Neural cell (in vitro differentiated cells): ENCODE measurements around the gene LPGAT1. TPM values are rescaled to one million over a fixed set of nuclear protein-coding genes. Genes with fewer than 3 reads are reported as not detected.

Source experiments
- H2AFZ ChIP-seq: fragments of 200-600, 300-800 bp; sonication (generic), shearing (Covaris generic); 2 replicates; pipeline ENCODE4 v1.6.0; 2014; ENCODE audit warnings: low read depth, mild to moderate bottlenecking, antibody characterized with exemption, low read length, moderate library complexity
- H3F3A ChIP-seq: fragments of 200-600 bp; shearing (Covaris generic); 2 replicates; pipeline ENCODE4 v1.6.1; 2016; ENCODE audit warnings: mild to moderate bottlenecking, moderate library complexity, mixed read lengths, antibody characterized with exemption, low read length; ENCODE audit not compliant: insufficient read depth, poor library complexity, severe bottlenecking
- H3K27ac ChIP-seq: fragments of 200-600, 300-800 bp; sonication (generic), shearing (Covaris generic); 2 replicates; pipeline ENCODE4 v1.5.1; 2014; ENCODE audit warnings: mild to moderate bottlenecking, low read length, moderate library complexity
- H3K27me3 ChIP-seq: fragments of 300-800, 200-600 bp; sonication (generic), shearing (Covaris generic); 2 replicates; pipeline ENCODE4 v1.6.0; 2014; ENCODE audit warnings: mild to moderate bottlenecking, low read depth, low read length, moderate library complexity; ENCODE audit not compliant: insufficient read depth
- H3K36me3 ChIP-seq: fragments of 300-800, 200-600 bp; sonication (generic), shearing (Covaris generic); 2 replicates; pipeline ENCODE4 v1.5.1; 2014; ENCODE audit warnings: mild to moderate bottlenecking, antibody characterized with exemption, low read length, moderate library complexity; ENCODE audit not compliant: insufficient read depth
- H3K4me2 ChIP-seq: fragments of 300-800, 200-600 bp; sonication (generic), shearing (Covaris generic); 2 replicates; pipeline ENCODE4 v1.6.0; 2014; ENCODE audit warnings: mild to moderate bottlenecking, low read length
- H3K4me3 ChIP-seq: fragments of 300-800, 200-600 bp; sonication (generic), shearing (Covaris generic); 2 replicates; pipeline ENCODE4 v1.5.1; 2014; ENCODE audit warnings: mild to moderate bottlenecking, low read length, moderate library complexity
- H3K79me2 ChIP-seq: fragments of 200-600 bp; shearing (Covaris generic); replicated peaks from 2 replicates; pipeline ENCODE4 v1.6.0; 2014; ENCODE audit warnings: mild to moderate bottlenecking, low read length, moderate library complexity; ENCODE audit not compliant: insufficient read depth
- H3K9ac ChIP-seq: fragments of 300-800, 200-600 bp; sonication (generic), shearing (Covaris generic); 2 replicates; pipeline ENCODE4 v1.6.1; 2016; ENCODE audit warnings: mild to moderate bottlenecking, low read length, mixed read lengths
- H3K9me2 ChIP-seq: fragments of 200-600 bp; shearing (Covaris generic); 2 replicates; pipeline ENCODE4 v1.6.1; 2016; ENCODE audit warnings: mild to moderate bottlenecking, low read length, mixed read lengths; ENCODE audit not compliant: insufficient read depth
- H3K9me3 ChIP-seq: fragments of 200-600, 300-800 bp; sonication (generic), shearing (Covaris generic); 2 replicates; pipeline ENCODE4 v1.6.1; 2016; ENCODE audit warnings: mild to moderate bottlenecking, mixed run types, low read length, moderate library complexity, mixed read lengths
- H4K20me1 ChIP-seq: fragments of 200-600 bp; shearing (Covaris generic); 2 replicates; pipeline ENCODE4 v1.6.1; 2016; ENCODE audit warnings: mild to moderate bottlenecking, mixed run types; ENCODE audit not compliant: insufficient read depth
- EP300 ChIP-seq: fragments of 450-650 bp; conservative IDR thresholded peaks from 2 replicates; pipeline ENCODE4 v1.6.1; 2014; ENCODE audit warnings: antibody characterized with exemption, mild to moderate bottlenecking, moderate library complexity; ENCODE audit not compliant: poor library complexity, severe bottlenecking
- EZH2 ChIP-seq: fragments of 200-600, 300-800 bp; shearing (Covaris generic), sonication (generic); IDR thresholded peaks from 2 replicates; pipeline ENCODE4 v1.6.1; 2014; ENCODE audit warnings: antibody characterized with exemption, low read length, borderline replicate concordance, mild to moderate bottlenecking; ENCODE audit not compliant: insufficient read depth, poor library complexity, severe bottlenecking
- MXI1 ChIP-seq: fragments of 450-650 bp; conservative IDR thresholded peaks from 2 replicates; pipeline ENCODE4 v1.6.1; 2014; ENCODE audit warnings: antibody characterized with exemption, mild to moderate bottlenecking; ENCODE audit not compliant: poor library complexity, severe bottlenecking
- POLR2AphosphoS5 ChIP-seq: IDR thresholded peaks from 2 replicates; pipeline ENCODE4 v1.6.1; 2012
- RAD21 ChIP-seq: fragments of 450-650 bp; conservative IDR thresholded peaks from 2 replicates; pipeline ENCODE4 v1.6.1; 2014; ENCODE audit warnings: antibody characterized with exemption, mild to moderate bottlenecking, moderate library complexity
- SMC3 ChIP-seq: fragments of 450-650 bp; conservative IDR thresholded peaks from 2 replicates; pipeline ENCODE4 v1.6.1; 2014; ENCODE audit warnings: antibody characterized with exemption, mild to moderate bottlenecking, moderate library complexity; ENCODE audit not compliant: poor library complexity
- TAF1 ChIP-seq: IDR thresholded peaks from 2 replicates; pipeline ENCODE4 v1.6.1; 2012; ENCODE audit warnings: low read depth
- polyA plus RNA-seq: library from polyadenylated mRNA; depleted of rRNA; stranded (reverse); fragments of >200 nt; gene quantifications from 2 replicates; pipeline ENCODE4 v1.2.3, GENCODE V29; 2014
- TF ChIP-seq, protein P1 (sequence below): fragments of 450-650 bp; IDR thresholded peaks from 2 replicates; pipeline ENCODE4 v1.5.1; 2014; ENCODE audit warnings: antibody characterized with exemption, mild to moderate bottlenecking, moderate library complexity; ENCODE audit not compliant: poor library complexity, severe bottlenecking
- TF ChIP-seq, protein P2 (sequence below): IDR thresholded peaks from 2 replicates; pipeline ENCODE4 v1.6.1; 2012; ENCODE audit warnings: borderline replicate concordance

LPGAT1 gene
- polyA plus RNA-seq, 1 donor from 2014 or later: 53.1 TPM

DNA sequence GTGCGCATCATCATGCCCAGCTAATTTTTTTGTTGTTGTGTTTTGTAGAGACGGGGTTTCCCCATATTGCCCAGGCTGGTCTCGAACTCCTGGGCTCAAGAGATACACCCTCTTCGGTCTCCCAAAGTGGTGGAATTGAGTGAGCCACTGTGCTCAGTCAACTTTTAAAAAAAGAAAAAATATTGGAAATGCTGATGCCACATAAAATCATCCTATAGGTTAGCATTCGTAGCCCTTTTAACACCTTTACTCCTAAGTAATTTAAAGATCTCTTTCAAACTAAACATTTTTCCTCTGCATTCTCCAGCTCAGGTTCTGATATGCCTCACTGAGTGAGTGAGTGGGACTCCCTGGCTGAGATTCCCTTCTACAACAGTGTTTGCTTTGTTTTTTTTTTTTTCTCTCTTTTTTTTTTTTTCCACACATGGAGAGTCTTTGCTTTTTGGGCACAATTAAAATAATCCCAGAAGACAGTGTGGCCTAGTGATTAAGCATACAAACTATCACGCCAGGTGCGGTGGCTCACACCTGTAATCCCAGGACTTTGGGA lies 74.0 kb downstream of the LPGAT1 start:
- no peak overlapping the region for H3K4me3 ChIP-seq
- no peaks in the 10 kb centered on the region for H3K9me3 ChIP-seq
- TF ChIP-seq, protein P1, sequence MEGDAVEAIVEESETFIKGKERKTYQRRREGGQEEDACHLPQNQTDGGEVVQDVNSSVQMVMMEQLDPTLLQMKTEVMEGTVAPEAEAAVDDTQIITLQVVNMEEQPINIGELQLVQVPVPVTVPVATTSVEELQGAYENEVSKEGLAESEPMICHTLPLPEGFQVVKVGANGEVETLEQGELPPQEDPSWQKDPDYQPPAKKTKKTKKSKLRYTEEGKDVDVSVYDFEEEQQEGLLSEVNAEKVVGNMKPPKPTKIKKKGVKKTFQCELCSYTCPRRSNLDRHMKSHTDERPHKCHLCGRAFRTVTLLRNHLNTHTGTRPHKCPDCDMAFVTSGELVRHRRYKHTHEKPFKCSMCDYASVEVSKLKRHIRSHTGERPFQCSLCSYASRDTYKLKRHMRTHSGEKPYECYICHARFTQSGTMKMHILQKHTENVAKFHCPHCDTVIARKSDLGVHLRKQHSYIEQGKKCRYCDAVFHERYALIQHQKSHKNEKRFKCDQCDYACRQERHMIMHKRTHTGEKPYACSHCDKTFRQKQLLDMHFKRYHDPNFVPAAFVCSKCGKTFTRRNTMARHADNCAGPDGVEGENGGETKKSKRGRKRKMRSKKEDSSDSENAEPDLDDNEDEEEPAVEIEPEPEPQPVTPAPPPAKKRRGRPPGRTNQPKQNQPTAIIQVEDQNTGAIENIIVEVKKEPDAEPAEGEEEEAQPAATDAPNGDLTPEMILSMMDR: no peak
- TF ChIP-seq, protein P2, sequence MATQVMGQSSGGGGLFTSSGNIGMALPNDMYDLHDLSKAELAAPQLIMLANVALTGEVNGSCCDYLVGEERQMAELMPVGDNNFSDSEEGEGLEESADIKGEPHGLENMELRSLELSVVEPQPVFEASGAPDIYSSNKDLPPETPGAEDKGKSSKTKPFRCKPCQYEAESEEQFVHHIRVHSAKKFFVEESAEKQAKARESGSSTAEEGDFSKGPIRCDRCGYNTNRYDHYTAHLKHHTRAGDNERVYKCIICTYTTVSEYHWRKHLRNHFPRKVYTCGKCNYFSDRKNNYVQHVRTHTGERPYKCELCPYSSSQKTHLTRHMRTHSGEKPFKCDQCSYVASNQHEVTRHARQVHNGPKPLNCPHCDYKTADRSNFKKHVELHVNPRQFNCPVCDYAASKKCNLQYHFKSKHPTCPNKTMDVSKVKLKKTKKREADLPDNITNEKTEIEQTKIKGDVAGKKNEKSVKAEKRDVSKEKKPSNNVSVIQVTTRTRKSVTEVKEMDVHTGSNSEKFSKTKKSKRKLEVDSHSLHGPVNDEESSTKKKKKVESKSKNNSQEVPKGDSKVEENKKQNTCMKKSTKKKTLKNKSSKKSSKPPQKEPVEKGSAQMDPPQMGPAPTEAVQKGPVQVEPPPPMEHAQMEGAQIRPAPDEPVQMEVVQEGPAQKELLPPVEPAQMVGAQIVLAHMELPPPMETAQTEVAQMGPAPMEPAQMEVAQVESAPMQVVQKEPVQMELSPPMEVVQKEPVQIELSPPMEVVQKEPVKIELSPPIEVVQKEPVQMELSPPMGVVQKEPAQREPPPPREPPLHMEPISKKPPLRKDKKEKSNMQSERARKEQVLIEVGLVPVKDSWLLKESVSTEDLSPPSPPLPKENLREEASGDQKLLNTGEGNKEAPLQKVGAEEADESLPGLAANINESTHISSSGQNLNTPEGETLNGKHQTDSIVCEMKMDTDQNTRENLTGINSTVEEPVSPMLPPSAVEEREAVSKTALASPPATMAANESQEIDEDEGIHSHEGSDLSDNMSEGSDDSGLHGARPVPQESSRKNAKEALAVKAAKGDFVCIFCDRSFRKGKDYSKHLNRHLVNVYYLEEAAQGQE: no peak
- TF ChIP-seq POLR2AphosphoS5: no peak
- no peak for TF ChIP-seq EP300
- TF ChIP-seq RAD21: no peak
- no peak for TF ChIP-seq MXI1
- no peak for TF ChIP-seq EZH2
- TF ChIP-seq TAF1: no peak
- TF ChIP-seq SMC3: no peak
- no peaks in the 10 kb centered on the region for H3K79me2 ChIP-seq
- H3K27ac ChIP-seq: no peak overlapping the region
- H3F3A ChIP-seq: no peaks in the 10 kb centered on the region
- no peak overlapping the region for H3K4me2 ChIP-seq
- no peaks in the 10 kb centered on the region for H3K9me2 ChIP-seq
- H3K36me3 ChIP-seq: no peaks in the 10 kb centered on the region
- no peaks in the 10 kb centered on the region for H4K20me1 ChIP-seq
- no peak overlapping the region for H3K9ac ChIP-seq
- H2AFZ ChIP-seq: no peak overlapping the region
- no peaks in the 10 kb centered on the region for H3K27me3 ChIP-seq

- no peaks in the 10 kb centered on the region for H3K9me3 ChIP-seq
- H3K27ac ChIP-seq: no peak overlapping the region
- no peak overlapping the region for H3K4me2 ChIP-seq
- no peak overlapping the region for H3K9ac ChIP-seq
- no peaks in the 10 kb centered on the region for H3K79me2 ChIP-seq
- no peaks in the 10 kb centered on the region for H3F3A ChIP-seq
- H3K4me3 ChIP-seq: no peak overlapping the region
- peaks cover 12% of the 10 kb centered on the region for H3K36me3 ChIP-seq
- H2AFZ ChIP-seq: no peak overlapping the region
- H3K27me3 ChIP-seq: no peaks in the 10 kb centered on the region
- no peaks in the 10 kb centered on the region for H4K20me1 ChIP-seq
- no peak for TF ChIP-seq EZH2
- no peak for TF ChIP-seq MXI1
- TF ChIP-seq, protein P2: no peak
- no peak for TF ChIP-seq TAF1
- TF ChIP-seq, protein P1: no peak
- TF ChIP-seq EP300: no peak
- no peak for TF ChIP-seq SMC3
- no peak for TF ChIP-seq RAD21
- TF ChIP-seq POLR2AphosphoS5: no peak
- no peaks in the 10 kb centered on the region for H3K9me2 ChIP-seq
Observed at GRCh38 chr1:211753649-211754251, 76.8 kb downstream of the LPGAT1 start.
